Measurements from ENCODE around the gene IL36B.

Gene IL36B

DNA sequence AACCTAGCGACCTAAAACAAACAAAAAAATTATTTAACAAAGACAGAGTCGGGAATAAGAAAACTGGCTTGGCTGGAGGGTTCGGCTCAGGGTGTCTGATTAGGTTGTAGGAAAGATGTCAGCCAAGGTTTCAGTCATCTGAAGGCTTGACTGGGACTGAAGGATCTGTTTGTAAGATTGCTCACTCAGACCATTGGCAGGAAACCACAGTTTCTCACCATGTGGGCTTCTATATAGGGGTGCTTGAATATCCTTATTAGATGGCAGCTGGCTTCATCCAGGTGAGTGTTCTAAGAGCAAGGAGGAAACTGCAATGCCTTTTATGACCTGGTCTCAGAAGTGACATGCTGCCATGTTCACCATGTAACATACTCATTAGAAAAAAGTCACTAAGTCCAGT lies 999 bp upstream of the IL36B start:
- DNase-seq (ENCODE audit: low read depth), result no peak

DNA sequence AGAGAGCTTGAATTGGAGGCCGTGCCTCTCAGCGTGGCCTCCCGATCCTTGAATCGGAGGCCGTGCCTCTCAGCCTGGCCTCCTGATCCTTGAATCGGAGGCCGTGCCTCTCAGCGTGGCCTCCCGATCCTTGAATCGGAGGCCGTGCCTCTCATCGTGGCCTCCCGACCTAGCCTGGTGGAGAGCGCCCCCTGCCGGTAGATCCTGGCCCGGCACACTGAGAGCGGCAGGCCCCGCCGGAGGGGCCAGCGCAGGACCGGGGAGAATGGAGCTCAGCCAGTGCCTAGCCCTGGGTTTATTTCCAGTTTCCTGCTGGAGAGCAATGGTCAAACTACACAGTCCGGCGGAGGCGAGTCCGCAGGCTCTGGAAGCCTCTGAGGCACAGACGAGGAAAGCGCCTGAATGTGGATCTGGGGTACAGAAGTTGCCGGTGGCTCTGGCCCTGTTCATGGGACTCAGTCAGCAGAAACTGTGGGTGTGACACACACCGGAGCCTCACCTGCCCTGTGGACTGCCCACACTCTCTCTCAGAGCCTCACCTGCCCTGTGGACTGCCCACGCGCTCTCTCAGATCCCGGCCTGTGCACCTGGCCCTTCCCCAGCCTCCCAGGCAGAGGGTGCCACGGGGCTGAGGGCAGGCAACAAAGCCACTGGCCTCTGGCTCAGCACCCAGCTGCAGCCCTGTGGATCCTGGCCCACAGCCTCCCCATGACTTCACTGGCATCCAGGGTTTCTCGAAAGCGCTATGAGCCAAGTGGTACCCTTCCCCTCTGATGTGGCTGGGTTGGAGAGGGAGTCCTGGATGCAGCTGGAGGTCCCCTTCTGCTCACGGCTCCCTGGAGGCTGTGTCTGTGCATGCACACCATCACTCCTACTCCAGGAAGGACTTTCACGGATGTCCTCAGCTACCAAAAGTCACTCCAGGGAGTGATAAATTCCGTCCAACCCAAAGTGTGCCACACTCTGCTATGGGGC lies 1.5 kb downstream of the IL36B start:
- no peak for DNase-seq (ENCODE audit: low read depth)

GRCh38 chr2:113046465-113046864 lies 6.2 kb downstream of the IL36B start:
- no peak for DNase-seq (ENCODE audit: low read depth)

DNA sequence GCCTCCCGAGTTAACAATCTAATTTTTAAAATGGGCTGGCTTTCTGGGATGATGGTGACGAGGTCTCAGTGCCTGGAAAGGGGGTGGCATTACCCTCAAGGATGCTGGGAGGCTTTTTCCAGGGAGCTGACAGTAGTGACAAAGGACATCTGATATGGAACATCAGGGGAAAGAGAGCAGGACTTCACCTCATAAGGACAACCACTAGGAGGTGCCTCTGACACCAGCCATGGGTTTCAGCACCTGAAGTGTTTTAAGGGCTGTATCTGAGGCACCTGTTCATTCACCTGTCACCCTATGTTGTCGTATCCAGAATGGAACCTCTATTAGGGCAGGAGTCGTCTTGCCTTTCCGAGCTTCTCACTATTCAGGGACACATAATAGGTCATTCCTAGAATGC lies 10.8 kb downstream of the IL36B start:
- DNase-seq (ENCODE audit: low read depth), result no peak

DNA sequence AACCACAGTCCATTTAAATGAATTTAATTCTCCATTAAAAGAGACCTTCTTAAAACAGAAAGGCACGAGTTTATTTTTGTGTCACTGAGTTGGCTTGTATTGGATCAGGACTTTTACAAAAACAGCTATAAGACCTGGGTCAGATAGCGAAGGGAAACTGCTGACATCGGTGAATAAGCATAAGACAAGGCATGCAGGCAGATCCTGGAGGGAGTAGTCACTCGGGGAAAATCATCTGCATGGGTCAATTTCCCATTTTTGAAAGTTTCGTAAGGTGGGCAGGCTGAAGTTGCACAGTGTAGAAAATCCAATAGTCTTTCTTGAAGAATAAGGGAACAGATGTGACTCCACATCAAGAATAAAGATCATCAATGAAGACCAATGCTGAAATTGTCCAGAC lies 12.9 kb downstream of the IL36B start:
- no peak for DNase-seq (ENCODE audit: low read depth)

DNA sequence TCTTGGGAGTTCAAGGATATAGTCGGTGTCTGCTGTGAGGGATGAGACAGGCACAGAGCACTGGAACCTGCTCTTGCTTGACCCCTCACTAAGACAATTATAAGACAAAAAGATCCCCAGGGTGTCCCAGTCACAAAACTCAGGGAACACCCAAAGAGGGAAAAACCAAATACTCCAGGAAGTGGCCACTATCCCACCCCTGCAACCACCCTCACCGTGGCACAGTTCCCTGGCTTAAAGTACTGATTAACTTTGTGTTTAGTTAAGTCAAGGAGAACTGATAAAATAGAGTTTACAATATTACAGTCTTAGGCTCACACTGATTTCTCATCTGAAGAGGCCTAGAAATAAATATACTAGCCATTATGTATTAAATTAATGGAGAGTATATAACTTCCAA lies 13.5 kb downstream of the IL36B start:
- DNase-seq (ENCODE audit: low read depth), result no peak

DNA sequence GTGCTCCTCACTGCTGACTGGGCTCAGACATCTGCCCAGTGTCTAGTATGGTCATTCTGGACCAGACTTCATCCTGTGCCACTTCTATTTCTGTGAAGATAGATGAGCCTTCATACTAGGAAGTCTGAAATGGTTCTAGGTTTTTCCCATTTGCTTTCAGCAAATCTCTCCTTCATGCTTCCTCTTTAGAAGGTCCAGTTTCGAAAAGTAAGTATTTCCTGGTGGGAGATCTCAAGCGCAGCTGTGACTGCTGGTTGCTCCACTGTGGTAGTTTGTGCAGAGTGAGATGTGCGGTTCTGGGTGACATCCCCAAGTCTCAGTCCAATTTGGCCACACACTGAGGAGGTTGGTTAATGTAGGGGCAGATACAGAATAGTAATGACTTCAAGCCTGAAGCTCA lies 14.4 kb downstream of the IL36B start:
- DNase-seq (ENCODE audit: low read depth), result no peak

DNA sequence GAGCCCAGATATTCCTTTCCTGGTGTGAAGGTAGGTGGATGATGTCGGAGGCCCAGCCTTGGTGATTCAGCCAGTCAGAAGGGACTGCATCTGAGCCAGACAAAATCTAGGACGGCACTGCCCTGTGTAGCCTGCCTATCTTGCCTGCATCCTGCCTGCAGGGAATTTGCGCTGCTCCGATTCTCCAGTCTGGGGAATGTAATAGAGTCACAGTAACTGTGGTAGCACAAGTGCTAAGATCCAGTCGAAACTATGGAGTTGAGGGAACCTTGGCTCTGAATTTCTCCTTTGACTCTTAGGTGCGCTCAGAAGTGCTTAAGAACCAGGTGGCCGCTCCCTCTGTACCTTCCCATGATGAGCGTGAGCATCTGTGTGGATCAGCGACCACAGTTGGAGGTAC lies 15.9 kb downstream of the IL36B start:
- DNase-seq (ENCODE audit: low read depth), result no peak

GRCh38 chr2:113034016-113034415 lies 18.7 kb downstream of the IL36B start:
- DNase-seq (ENCODE audit: low read depth), result no peak

DNA sequence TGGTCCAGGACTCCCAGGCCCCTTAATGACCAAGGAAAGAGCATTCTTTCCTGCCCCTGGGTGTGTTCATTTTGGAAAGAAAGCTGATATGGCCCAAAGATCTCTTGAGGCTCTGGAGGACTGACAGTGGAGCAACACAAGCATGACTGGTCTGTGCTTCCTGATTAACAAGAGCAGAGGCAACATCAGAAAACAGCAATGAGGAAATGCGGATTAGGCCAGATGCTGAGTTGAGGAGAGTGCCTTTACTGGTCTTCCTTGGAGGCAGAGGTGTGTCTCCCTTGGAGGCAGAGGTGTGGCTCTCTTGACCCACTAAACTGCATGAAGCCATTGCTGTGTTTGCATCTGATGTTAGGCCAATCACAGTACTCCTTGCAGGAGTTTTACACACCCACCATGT lies 19.9 kb downstream of the IL36B start:
- DNase-seq (ENCODE audit: low read depth), result no peak

DNA sequence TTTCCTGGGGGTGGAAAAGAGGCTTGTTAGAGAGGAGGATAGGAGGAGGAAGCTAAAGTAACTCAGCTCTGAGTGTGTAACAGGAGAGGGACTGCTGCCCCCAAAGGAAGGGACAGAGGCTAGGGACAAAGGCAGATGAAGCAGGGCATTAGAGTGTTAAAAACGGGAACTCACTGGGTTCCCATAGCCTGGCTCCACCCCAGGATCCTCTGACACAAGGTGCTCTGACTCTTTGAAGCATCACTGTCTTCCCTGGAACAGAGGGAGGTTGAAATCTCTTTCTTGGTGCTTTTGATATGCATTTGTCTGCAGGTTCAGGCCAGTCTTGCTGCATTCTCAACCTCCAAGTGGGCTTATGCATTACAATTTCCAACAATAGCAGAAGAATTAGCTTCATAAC lies 24.6 kb downstream of the IL36B start:
- no peak for DNase-seq (ENCODE audit: low read depth)

DNA sequence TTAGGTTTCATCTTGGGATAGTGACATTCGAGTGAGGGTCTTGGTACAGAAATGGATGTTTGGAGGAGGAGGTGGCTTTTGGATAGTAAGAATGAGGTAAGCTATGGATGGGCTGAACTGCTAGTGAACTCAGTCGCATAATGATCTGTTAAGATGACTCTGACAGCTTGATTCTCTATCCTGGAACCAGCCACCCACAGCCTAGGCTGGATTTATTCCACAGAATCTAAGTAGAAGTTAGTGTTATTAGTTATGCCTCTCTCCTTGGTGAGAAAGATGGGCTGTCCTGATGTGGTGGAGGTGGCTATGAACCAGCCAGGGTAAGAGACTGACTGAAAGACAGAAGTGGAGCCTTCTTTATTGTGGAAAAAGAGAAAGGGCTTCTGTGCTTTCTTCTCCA lies 25.0 kb downstream of the IL36B start:
- DNase-seq (ENCODE audit: low read depth), result no peak

DNA sequence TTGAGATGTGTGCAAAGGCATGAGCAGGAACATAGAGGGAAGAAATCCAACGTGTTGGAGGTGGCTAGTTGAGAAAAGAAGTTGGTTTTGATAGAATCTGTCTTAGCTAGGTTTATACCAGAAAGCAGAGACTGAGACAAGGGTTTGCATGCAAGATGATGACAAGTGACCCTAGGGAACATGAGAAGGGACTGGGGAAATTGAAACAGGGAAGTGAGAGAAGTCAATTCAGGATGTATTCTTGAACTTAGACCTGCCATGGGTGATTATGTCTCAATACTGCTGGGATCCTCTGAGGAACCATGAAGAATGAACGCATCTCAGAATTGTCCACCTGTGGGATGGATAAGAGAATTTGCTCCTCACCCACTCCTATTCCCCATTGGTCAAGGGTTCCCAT lies 26.9 kb downstream of the IL36B start:
- DNase-seq (ENCODE audit: low read depth), result no peak

DNA sequence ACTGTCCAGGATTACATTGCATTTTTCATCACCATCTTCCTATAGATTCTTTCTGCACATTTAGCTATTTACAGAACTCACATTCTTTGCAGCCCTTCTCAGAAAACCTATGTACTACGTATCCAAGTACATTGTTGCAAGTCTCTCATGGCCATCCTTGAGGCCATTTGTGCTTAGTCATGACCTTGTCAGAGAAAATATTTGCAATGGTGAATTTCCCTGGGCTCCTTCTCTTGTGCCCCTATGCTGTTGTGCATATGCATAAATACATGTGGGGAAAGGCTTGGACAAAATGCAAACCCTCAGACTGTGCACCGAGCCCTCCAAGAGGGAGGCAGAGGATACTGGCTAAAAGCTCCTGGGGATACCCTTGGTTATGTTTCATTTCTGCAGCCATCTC lies 27.9 kb downstream of the IL36B start:
- DNase-seq (ENCODE audit: low read depth), result no peak

GRCh38 chr2:113021312-113021711 lies 31.4 kb downstream of the IL36B start:
- DNase-seq (ENCODE audit: low read depth), result no peak

- DNase-seq (ENCODE audit: low read depth), result no peak
Observed at GRCh38 chr2:113018509-113018908, 34.2 kb downstream of the IL36B start.

DNA sequence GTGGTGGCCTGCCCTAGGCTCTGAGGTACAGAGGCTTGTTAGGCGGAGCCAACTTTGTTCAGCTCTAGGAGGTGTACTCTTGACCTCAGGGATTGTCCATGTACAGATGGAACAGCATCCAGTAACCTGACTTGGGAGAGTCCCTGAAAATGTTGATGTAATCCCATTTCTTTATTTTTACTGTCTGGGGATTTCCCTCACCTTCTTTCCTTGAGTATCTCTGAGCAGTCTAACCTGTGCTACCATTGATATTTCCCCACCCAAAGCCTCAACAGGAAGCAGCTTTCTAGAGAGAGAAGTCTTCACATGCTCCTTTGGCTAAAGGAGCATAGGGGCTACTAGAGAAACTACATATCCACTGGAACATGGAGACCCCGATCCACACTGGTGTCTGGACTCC lies 37.0 kb downstream of the IL36B start:
- no peak for DNase-seq (ENCODE audit: low read depth)

DNA sequence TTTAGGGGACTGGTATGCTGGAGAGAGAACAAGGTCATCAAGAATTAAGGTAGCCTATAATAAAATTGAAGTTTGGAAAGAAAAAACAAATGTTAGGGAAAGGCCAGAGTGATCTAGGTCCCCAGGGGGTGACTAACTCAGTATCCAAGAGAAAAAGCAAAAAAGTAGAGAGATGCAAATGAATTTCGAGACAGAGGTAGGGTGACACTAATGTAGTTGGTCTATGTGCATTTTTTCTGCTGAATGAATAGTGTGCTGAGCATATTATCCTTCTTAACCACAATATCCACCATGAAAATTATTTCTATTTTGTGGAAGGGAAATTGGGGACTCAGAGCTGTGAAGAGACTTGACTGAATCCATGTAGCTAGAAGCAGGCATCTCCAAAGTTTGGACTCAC lies 37.6 kb downstream of the IL36B start:
- no peak for DNase-seq (ENCODE audit: low read depth)

DNA sequence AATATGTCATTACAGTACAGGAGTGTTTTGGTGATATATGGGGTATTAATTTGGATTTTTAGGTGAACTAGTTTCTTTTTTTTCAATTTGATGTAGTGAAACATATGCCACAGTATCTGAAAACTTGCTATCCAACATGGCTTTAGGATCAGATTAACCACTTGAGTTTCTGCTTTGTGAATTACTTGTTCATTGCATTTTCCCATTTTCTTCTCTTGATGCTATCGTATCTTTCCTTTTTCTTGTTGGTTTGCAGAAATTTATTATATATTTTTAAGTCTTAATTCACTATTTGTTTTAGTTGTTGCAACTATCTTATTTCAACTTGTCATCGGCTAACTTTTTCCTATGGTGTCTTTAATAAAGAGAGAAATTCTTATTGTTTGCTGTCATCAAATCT lies 38.6 kb downstream of the IL36B start:
- DNase-seq (ENCODE audit: low read depth), result no peak

GRCh38 chr2:113013336-113013661 lies 39.4 kb downstream of the IL36B start:
- DNase-seq (ENCODE audit: low read depth), result no peak

GRCh38 chr2:113012436-113013335 lies 40.0 kb downstream of the IL36B start:
- no peak for DNase-seq (ENCODE audit: low read depth)

GRCh38 chr2:113011108-113011507 lies 41.6 kb downstream of the IL36B start:
- no peak for DNase-seq (ENCODE audit: low read depth)

GRCh38 chr2:113010088-113010487 lies 42.6 kb downstream of the IL36B start:
- DNase-seq (ENCODE audit: low read depth), result no peak

All from stimulated activated CD8-positive, alpha-beta memory T cell treated with anti-CD3 and anti-CD28 coated beads, Interleukin-15, amount 100 ng/mL, for 1 hour (primary cell).